ENCODE measurements around the gene CFAP299. TPM values are rescaled to one million over a fixed set of nuclear protein-coding genes. Genes with fewer than 3 reads are reported as not detected.

CFAP299 gene
- total and polyA plus RNA-seq, 9 of the 15 experiments (the other 6 are each of a cell fraction or from before 2014, with no cell fraction given), result 0.09 to 3.0 (median 0.76) TPM

DNA sequence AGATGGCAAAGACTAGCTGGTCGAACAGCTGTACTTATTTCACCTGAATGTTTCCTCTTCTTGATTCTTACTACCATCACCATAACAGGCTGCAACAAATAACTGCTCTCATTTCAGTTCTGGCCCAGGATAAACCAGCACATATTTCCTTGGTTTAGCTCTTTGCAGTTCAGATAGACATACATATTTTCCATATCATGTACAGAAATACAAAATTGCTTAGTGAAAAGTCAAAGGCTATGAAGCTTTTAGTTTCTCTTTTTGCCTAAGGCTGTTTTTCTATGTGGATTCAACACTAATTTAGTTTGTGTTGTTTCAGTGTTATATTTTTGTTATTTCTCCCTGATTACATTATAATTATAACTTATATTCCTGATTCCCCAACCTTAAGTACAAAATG, 591.4 kb downstream of the CFAP299 start:
- no peaks in the 10 kb centered on the region for H3K4me1 ChIP-seq (replicated peaks in 1 of 2; ENCODE audit: control insufficient read depth in 2 of 2, insufficient read depth in 2 of 2, low read length in 2 of 2)
- H3K9me3 ChIP-seq (replicated peaks; ENCODE audit: control insufficient read depth, insufficient read depth, low read depth, low read length), result no peaks in the 10 kb centered on the region
- H3K79me2 ChIP-seq (ENCODE audit: control insufficient read depth, insufficient read depth, low read length), result no peaks in the 10 kb centered on the region
- in situ Hi-C loops (cut with MboI) (no loop called here), intact Hi-C loops (cut with micrococcal nuclease) (no loop called here)
- H3K9ac ChIP-seq (ENCODE audit: insufficient read depth in 1 of 2, low read depth in 2 of 2, low read length in 2 of 2), result no peak overlapping the region
- WGBS (ENCODE audit: insufficient coverage, low coverage, missing lambda C conversion rate), result 0% methylated on average over 1 of the region's 1 CpG
- H3K36me3 ChIP-seq (ENCODE audit: control insufficient read depth, insufficient read depth, low read length), result no peaks in the 10 kb centered on the region
- ChIA-PET POLR2A (no interaction called here), CTCF (ENCODE audit: low intra/inter-chr PET ratio) (no interaction called here)
- H3K4me3 ChIP-seq, result no peak overlapping the region
- no peak for FAIRE-seq
- no peak overlapping the region for H2AFZ ChIP-seq (ENCODE audit: low read depth, low read length)
- no peaks in the 10 kb centered on the region for H3K9me1 ChIP-seq (ENCODE audit: control insufficient read depth, insufficient read depth, low read length)
- H4K20me1 ChIP-seq (replicated peaks; ENCODE audit: control insufficient read depth, insufficient read depth, low read length), result no peaks in the 10 kb centered on the region
- no peak overlapping the region for H3K4me2 ChIP-seq (ENCODE audit: insufficient read depth, low read length)
- ATAC-seq, result no peak
- no TSS peak for BruUV-seq (replicated peaks)
- no peak for DNase-seq (ENCODE audit: extremely low read depth in 1 of 4, low spot score in 3 of 4)
- no peaks in the 10 kb centered on the region for H3K27me3 ChIP-seq (ENCODE audit: control insufficient read depth in 2 of 2, insufficient read depth in 2 of 2, low read length in 2 of 2)
- H3K27ac ChIP-seq (ENCODE audit: extremely low read depth, low read depth, low read length), result no peak overlapping the region
- no peak for TF ChIP-seq GTF2F1 (IDR thresholded peaks at IDR 0.05; ENCODE audit: low read depth, low read length)
- no peak for TF ChIP-seq SIRT6 (IDR thresholded peaks at IDR 0.05; ENCODE audit: low read depth, low read length)
- TF ChIP-seq, protein P1, sequence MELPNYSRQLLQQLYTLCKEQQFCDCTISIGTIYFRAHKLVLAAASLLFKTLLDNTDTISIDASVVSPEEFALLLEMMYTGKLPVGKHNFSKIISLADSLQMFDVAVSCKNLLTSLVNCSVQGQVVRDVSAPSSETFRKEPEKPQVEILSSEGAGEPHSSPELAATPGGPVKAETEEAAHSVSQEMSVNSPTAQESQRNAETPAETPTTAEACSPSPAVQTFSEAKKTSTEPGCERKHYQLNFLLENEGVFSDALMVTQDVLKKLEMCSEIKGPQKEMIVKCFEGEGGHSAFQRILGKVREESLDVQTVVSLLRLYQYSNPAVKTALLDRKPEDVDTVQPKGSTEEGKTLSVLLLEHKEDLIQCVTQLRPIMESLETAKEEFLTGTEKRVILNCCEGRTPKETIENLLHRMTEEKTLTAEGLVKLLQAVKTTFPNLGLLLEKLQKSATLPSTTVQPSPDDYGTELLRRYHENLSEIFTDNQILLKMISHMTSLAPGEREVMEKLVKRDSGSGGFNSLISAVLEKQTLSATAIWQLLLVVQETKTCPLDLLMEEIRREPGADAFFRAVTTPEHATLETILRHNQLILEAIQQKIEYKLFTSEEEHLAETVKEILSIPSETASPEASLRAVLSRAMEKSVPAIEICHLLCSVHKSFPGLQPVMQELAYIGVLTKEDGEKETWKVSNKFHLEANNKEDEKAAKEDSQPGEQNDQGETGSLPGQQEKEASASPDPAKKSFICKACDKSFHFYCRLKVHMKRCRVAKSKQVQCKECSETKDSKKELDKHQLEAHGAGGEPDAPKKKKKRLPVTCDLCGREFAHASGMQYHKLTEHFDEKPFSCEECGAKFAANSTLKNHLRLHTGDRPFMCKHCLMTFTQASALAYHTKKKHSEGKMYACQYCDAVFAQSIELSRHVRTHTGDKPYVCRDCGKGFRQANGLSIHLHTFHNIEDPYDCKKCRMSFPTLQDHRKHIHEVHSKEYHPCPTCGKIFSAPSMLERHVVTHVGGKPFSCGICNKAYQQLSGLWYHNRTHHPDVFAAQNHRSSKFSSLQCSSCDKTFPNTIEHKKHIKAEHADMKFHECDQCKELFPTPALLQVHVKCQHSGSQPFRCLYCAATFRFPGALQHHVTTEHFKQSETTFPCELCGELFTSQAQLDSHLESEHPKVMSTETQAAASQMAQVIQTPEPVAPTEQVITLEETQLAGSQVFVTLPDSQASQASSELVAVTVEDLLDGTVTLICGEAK (IDR thresholded peaks at IDR 0.05), result no peak
- TF ChIP-seq, protein P1 (CRISPR knock-in tag; IDR thresholded peaks at IDR 0.05), result no peak
- no peak for TF ChIP-seq RBM14 (IDR thresholded peaks at IDR 0.05; ENCODE audit: borderline replicate concordance, insufficient read depth, low read depth, low read length)
- TF ChIP-seq, protein P2, sequence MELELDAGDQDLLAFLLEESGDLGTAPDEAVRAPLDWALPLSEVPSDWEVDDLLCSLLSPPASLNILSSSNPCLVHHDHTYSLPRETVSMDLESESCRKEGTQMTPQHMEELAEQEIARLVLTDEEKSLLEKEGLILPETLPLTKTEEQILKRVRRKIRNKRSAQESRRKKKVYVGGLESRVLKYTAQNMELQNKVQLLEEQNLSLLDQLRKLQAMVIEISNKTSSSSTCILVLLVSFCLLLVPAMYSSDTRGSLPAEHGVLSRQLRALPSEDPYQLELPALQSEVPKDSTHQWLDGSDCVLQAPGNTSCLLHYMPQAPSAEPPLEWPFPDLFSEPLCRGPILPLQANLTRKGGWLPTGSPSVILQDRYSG (tag; conservative IDR thresholded peaks at IDR 0.05; ENCODE audit: low read depth), result no peak
- TF ChIP-seq GABPB1 (CRISPR knock-in tag; IDR thresholded peaks at IDR 0.05), result no peak
- no peak for TF ChIP-seq ZNF347 (CRISPR knock-in tag; IDR thresholded peaks at IDR 0.05; ENCODE audit: low read depth)
- no peak for TF ChIP-seq BMI1 (IDR thresholded peaks at IDR 0.05; ENCODE audit: low read length)
- no peak for TF ChIP-seq MECOM (CRISPR knock-in tag; IDR thresholded peaks at IDR 0.05)
- TF ChIP-seq RBM25 (IDR thresholded peaks at IDR 0.05; ENCODE audit: low read depth, low read length, severe bottlenecking), result no peak
- TF ChIP-seq ZNF668 (CRISPR knock-in tag; IDR thresholded peaks at IDR 0.05), result no peak
- no peak for TF ChIP-seq HMGN3 (IDR thresholded peaks at IDR 0.05; ENCODE audit: borderline replicate concordance, extremely low read depth, insufficient read length, low read depth, low read length)
- TF ChIP-seq PHF20 (IDR thresholded peaks at IDR 0.05; ENCODE audit: partially characterized antibody), result no peak
- TF ChIP-seq MIER1 (IDR thresholded peaks at IDR 0.05; ENCODE audit: low read depth), result no peak

All from K562 (cell line).